Measurements from ENCODE around the gene CTNNBL1. TPM values are rescaled to one million over a fixed set of nuclear protein-coding genes. Genes with fewer than 3 reads are reported as not detected.

Gene CTNNBL1
- total RNA-seq, 1 donor from 2014 or later, result 32.4 TPM

GRCh38 chr20:37735541-37735940 is 41.7 kb downstream of the CTNNBL1 start:
- no peak for DNase-seq (ENCODE audit: extremely low read depth, low read depth, low spot score)

GRCh38 chr20:37736132-37736531 is 42.3 kb downstream of the CTNNBL1 start:
- no peak for DNase-seq (ENCODE audit: extremely low read depth, low read depth, low spot score)

- DNase-seq (ENCODE audit: extremely low read depth, low read depth, low spot score), result no peak
These were observed 44.1 kb downstream of the CTNNBL1 start for GRCh38 chr20:37737826-37738420.

GRCh38 chr20:37741055-37741454 is 47.2 kb downstream of the CTNNBL1 start:
- DNase-seq (ENCODE audit: extremely low read depth, low read depth, low spot score), result no peak

GRCh38 chr20:37741570-37741969 is 47.7 kb downstream of the CTNNBL1 start:
- DNase-seq (ENCODE audit: extremely low read depth, low read depth, low spot score), result no peak

GRCh38 chr20:37742131-37742530 is 48.3 kb downstream of the CTNNBL1 start:
- no peak for DNase-seq (ENCODE audit: extremely low read depth, low read depth, low spot score)

- DNase-seq (ENCODE audit: extremely low read depth, low read depth, low spot score), result no peak
These were observed 50.5 kb downstream of the CTNNBL1 start for GRCh38 chr20:37744347-37744746.

GRCh38 chr20:37745553-37745952 is 51.7 kb downstream of the CTNNBL1 start:
- no peak for DNase-seq (ENCODE audit: extremely low read depth, low read depth, low spot score)

- no peak for DNase-seq (ENCODE audit: extremely low read depth, low read depth, low spot score)
These were observed 54.2 kb downstream of the CTNNBL1 start for GRCh38 chr20:37748015-37748414.

GRCh38 chr20:37749218-37749617 is 55.4 kb downstream of the CTNNBL1 start:
- no peak for DNase-seq (ENCODE audit: extremely low read depth, low read depth, low spot score)

- no peak for DNase-seq (ENCODE audit: extremely low read depth, low read depth, low spot score)
These were observed 56.0 kb downstream of the CTNNBL1 start for GRCh38 chr20:37749620-37750403.

GRCh38 chr20:37755665-37756064 is 61.8 kb downstream of the CTNNBL1 start:
- no peak for DNase-seq (ENCODE audit: extremely low read depth, low read depth, low spot score)

- no peak for DNase-seq (ENCODE audit: extremely low read depth, low read depth, low spot score)
These were observed 62.4 kb downstream of the CTNNBL1 start for GRCh38 chr20:37756234-37756633.

GRCh38 chr20:37757550-37757949 is 63.7 kb downstream of the CTNNBL1 start:
- DNase-seq (ENCODE audit: extremely low read depth, low read depth, low spot score), result no peak

GRCh38 chr20:37758332-37758731 is 64.5 kb downstream of the CTNNBL1 start:
- no peak for DNase-seq (ENCODE audit: extremely low read depth, low read depth, low spot score)

- DNase-seq (ENCODE audit: extremely low read depth, low read depth, low spot score), result no peak
These were observed 65.3 kb downstream of the CTNNBL1 start for GRCh38 chr20:37759052-37759553.

- DNase-seq (ENCODE audit: extremely low read depth, low read depth, low spot score), result no peak
These were observed 66.0 kb downstream of the CTNNBL1 start for GRCh38 chr20:37759761-37760209.

- no peak for DNase-seq (ENCODE audit: extremely low read depth, low read depth, low spot score)
These were observed 66.5 kb downstream of the CTNNBL1 start for GRCh38 chr20:37760322-37760721.

- no peak for DNase-seq (ENCODE audit: extremely low read depth, low read depth, low spot score)
These were observed 69.1 kb downstream of the CTNNBL1 start for GRCh38 chr20:37762716-37763485.

- no peak for DNase-seq (ENCODE audit: extremely low read depth, low read depth, low spot score)
These were observed 70.6 kb downstream of the CTNNBL1 start for GRCh38 chr20:37764333-37764935.

GRCh38 chr20:37770908-37771307 is 77.1 kb downstream of the CTNNBL1 start:
- DNase-seq (ENCODE audit: extremely low read depth, low read depth, low spot score), result no peak

Data from glomerular endothelial cell (primary cell).